ENCODE data around the gene APC2. TPM values are rescaled to one million over a fixed set of nuclear protein-coding genes. Genes with fewer than 3 reads are reported as not detected.

The APC2 gene
- total RNA-seq (2021) (1.0 to 1.4 TPM (median 1.1 TPM) in 3 replicates), Bru-seq, nascent RNA (percentile 13 among the genes with signal in this experiment)
- long read RNA-seq, experiment 1, partial matches to known transcripts: 0 of 1 reads
- long read RNA-seq, experiment 1, other reads (novel, unspliced or antisense): 1 of 1 reads
- long read RNA-seq, experiment 2: 0 reads
- long read RNA-seq, experiment 3: 0 reads

GRCh38 chr19:1449467-1450442, at the start of gene APC2:
Gene APC2, plus strand, starts transcription at chr19:1450121. Its CDS starts 2,881 bp downstream, at chr19:1453002.
- ChIA-PET CTCF (interaction anchor here (1.0 to 1.4 kb wide), 3 partner anchors 18 to 170 kb away, joined by 3 to 5 read pairs (median 3); no protein-coding TSS in a partner anchor), POLR2A (interaction anchor here (0.6 kb wide), 1 partner anchor 14 kb away, joined by 3 read pairs; no protein-coding TSS in a partner anchor)
- no peak within 1 kb of the TSS for H3K4me3 Mint-ChIP-seq
- TF ChIP-seq NFYB (CRISPR knock-in tag; conservative IDR thresholded peaks at IDR 0.05; ENCODE audit: low read depth) (peak; percentile 89), RELA (CRISPR knock-in tag; IDR thresholded peaks at IDR 0.05; ENCODE audit: borderline replicate concordance) (no peak), MAX (CRISPR knock-in tag; IDR thresholded peaks at IDR 0.05) (peak; percentile 55), SP1 (CRISPR knock-in tag; conservative IDR thresholded peaks at IDR 0.05) (0 out of 2 replicates have a peak, but pooled peaks have one; percentile 23), NR3C1 (CRISPR knock-in tag; conservative IDR thresholded peaks at IDR 0.05; ENCODE audit: low read depth) (no peak), ZNF263 (CRISPR knock-in tag; IDR thresholded peaks at IDR 0.05; ENCODE audit: low read depth) (peak; percentile 89)
- H3K36me3 Mint-ChIP-seq: no peaks in the 10 kb centered on the region
- H3K27ac Mint-ChIP-seq: no peak within 1 kb of the TSS
- no peaks in the 10 kb centered on the region for H3K9me3 Mint-ChIP-seq
- H3K4me1 Mint-ChIP-seq: peaks cover 5% of the 10 kb centered on the region; the same call in 1 of the 2 replicates
- peak; percentile 86 for DNase-seq (ENCODE audit: low spot score)
- peak; percentile 47 for ATAC-seq
- H3K27me3 Mint-ChIP-seq (ENCODE audit: low read depth): peaks cover 76% of the 10 kb centered on the region

GRCh38 chr19:1400281-1401137, 49.4 kb upstream of the APC2 start:
- ChIA-PET POLR2A (no interaction called here), CTCF (interaction anchor here (1.1 kb wide), 1 partner anchor 87 kb away, joined by 3 read pairs; no protein-coding TSS in a partner anchor)
- DNase-seq (ENCODE audit: low spot score) (no peak), ATAC-seq (peak; percentile 5; the same call in 1 of the 2 replicates)
- Mint-ChIP-seq H3K4me1 (peaks cover 7% of the 10 kb centered on the region), H3K27me3 (ENCODE audit: low read depth) (peaks cover 6% of the 10 kb centered on the region; the same call in 1 of the 2 replicates), H3K27ac (no peak overlapping the region), H3K4me3 (peak overlapping the region; percentile 65), H3K9me3 (no peaks in the 10 kb centered on the region), H3K36me3 (peaks cover 2% of the 10 kb centered on the region; the same call in 1 of the 2 replicates)
- TF ChIP-seq GABPB1 (CRISPR knock-in tag; IDR thresholded peaks at IDR 0.05) (peak; percentile 60), GTF2I (CRISPR knock-in tag; conservative IDR thresholded peaks at IDR 0.05) (peak; percentile 96), KAT7 (CRISPR knock-in tag; IDR thresholded peaks at IDR 0.05; ENCODE audit: borderline replicate concordance) (0 out of 2 replicates have a peak, but pooled peaks have one; percentile 18), ESRRA (CRISPR knock-in tag; IDR thresholded peaks at IDR 0.05; ENCODE audit: borderline replicate concordance) (no peak), ZNF121 (CRISPR knock-in tag; IDR thresholded peaks at IDR 0.05) (peak; percentile 84)

- peak; percentile 51 for DNase-seq (ENCODE audit: low spot score)
- H3K4me1 Mint-ChIP-seq: peaks cover 8% of the 10 kb centered on the region
- H3K27me3 Mint-ChIP-seq (ENCODE audit: low read depth): peaks cover 6% of the 10 kb centered on the region; the same call in 1 of the 2 replicates
- TF ChIP-seq ETV6 (CRISPR knock-in tag; IDR thresholded peaks at IDR 0.05): 0 out of 2 replicates have a peak, but pooled peaks have one; percentile 28
- no peak for TF ChIP-seq ZBTB21 (CRISPR knock-in tag; IDR thresholded peaks at IDR 0.05; ENCODE audit: borderline replicate concordance)
- 0 out of 2 replicates have a peak, but pooled peaks have one; percentile 17 for TF ChIP-seq E2F5 (CRISPR knock-in tag; IDR thresholded peaks at IDR 0.05)
- TF ChIP-seq FOXK1 (CRISPR knock-in tag; IDR thresholded peaks at IDR 0.05): peak; percentile 51
- TF ChIP-seq NFATC4 (CRISPR knock-in tag; IDR thresholded peaks at IDR 0.05): no peak
- peak; percentile 69; the same call in 1 of the 2 replicates for TF ChIP-seq HMGXB4 (CRISPR knock-in tag; IDR thresholded peaks at IDR 0.05)
- 0 out of 2 replicates have a peak, but pooled peaks have one; percentile 48 for TF ChIP-seq FOXP1 (CRISPR knock-in tag; IDR thresholded peaks at IDR 0.05; ENCODE audit: borderline replicate concordance)
- 0 out of 2 replicates have a peak, but pooled peaks have one; percentile 68 for TF ChIP-seq TCF7 (CRISPR knock-in tag; IDR thresholded peaks at IDR 0.05; ENCODE audit: low read depth)
- TF ChIP-seq SP1 (CRISPR knock-in tag; conservative IDR thresholded peaks at IDR 0.05): 0 out of 2 replicates have a peak, but pooled peaks have one; percentile 58
- 0 out of 2 replicates have a peak, but pooled peaks have one; percentile 31 for TF ChIP-seq ATF1 (CRISPR knock-in tag; IDR thresholded peaks at IDR 0.05)
- no peaks in the 10 kb centered on the region for H3K9me3 Mint-ChIP-seq
- ChIA-PET POLR2A (no interaction called here), CTCF (interaction anchor here (1.1 kb wide), 1 partner anchor 87 kb away, joined by 3 read pairs; no protein-coding TSS in a partner anchor)
- no peak within 1 kb of the TSS for H3K27ac Mint-ChIP-seq
- peak; percentile 62 for ATAC-seq
- H3K36me3 Mint-ChIP-seq: peaks cover 2% of the 10 kb centered on the region; the same call in 1 of the 2 replicates
- peak within 1 kb of the TSS; percentile 65 for H3K4me3 Mint-ChIP-seq
These were observed 48.6 kb upstream of the APC2 start, which contains the start of gene GAMT for GRCh38 chr19:1401138-1401888. Gene GAMT, minus strand, starts transcription at chr19:1401542. Its CDS starts 66 bp downstream, at chr19:1401476.

Measured in WTC11 (cell line).